HG02623 (cell line): ENCODE measurements around the gene STARD3.

Experiments used
- ATAC-seq: cut with Tn5 transposase; IDR thresholded peaks from one replicate; pipeline ENCODE4 v1.9.1; 2021; ENCODE audit warnings: moderate library complexity; ENCODE audit not compliant: unreplicated experiment

Gene STARD3

DNA sequence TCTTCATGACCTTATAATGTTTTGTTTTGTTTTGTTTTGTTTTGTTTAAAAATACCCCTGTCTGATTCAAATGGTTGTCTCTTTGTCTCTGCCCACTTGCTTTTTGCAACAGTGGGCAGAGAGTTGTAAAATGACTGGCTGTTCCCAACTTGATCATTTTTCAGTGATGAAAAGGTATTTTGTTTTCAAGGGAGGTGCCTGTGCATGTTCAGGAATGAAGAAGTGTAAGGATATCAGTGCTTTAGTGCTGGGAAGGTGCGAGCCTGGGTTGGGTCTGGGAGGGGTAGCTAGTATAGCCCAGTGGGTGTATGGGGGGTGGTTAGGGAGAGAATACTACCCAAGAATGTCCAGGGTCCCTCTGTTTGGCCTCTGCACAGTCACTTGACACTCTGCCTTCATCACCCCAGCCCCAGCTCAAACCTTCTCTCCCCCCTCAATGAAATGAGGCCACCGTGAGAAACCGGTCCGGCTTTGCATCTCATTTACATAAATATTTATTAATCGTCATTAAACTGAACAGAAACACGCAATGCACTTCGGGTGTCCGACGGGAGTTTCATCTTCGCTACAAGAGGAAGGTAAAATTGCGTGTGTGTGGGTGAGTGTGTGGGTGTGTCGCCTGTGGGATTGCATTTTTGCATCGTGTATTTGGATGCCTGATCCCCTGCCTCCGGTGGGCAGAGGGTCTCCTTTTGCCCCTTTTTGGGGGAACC lies 33.5 kb upstream of the STARD3 start:
- ATAC-seq, result no peak

DNA sequence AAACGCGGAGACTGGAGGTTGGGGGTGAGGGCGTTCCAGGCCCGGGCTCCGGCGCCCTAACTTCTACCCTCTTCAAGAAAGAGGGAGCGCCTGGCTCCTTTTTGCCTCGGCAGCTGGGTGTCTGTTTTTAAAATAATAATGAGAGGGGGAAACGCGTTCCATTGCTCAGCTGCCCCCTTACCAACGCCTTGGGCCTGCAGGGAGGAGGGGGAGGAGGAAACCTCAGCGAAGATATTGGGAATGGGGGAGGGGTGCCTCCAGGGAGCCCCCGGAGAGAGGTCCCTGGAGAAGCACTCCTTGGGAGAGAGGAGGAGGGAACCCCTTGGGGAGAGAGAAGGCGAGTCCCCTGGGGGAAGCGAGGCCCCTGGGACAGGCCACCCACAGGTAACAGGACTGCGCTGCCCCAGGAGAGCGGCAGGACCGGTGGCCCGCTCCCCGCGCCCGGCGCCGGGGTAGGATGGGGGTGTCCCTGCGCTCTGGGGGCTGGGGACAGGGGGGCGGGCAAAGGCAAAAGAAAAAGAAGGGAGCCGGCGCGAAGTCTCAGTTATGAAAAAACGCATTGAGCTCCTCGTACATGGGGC lies 31.9 kb upstream of the STARD3 start:
- no peak for ATAC-seq

DNA sequence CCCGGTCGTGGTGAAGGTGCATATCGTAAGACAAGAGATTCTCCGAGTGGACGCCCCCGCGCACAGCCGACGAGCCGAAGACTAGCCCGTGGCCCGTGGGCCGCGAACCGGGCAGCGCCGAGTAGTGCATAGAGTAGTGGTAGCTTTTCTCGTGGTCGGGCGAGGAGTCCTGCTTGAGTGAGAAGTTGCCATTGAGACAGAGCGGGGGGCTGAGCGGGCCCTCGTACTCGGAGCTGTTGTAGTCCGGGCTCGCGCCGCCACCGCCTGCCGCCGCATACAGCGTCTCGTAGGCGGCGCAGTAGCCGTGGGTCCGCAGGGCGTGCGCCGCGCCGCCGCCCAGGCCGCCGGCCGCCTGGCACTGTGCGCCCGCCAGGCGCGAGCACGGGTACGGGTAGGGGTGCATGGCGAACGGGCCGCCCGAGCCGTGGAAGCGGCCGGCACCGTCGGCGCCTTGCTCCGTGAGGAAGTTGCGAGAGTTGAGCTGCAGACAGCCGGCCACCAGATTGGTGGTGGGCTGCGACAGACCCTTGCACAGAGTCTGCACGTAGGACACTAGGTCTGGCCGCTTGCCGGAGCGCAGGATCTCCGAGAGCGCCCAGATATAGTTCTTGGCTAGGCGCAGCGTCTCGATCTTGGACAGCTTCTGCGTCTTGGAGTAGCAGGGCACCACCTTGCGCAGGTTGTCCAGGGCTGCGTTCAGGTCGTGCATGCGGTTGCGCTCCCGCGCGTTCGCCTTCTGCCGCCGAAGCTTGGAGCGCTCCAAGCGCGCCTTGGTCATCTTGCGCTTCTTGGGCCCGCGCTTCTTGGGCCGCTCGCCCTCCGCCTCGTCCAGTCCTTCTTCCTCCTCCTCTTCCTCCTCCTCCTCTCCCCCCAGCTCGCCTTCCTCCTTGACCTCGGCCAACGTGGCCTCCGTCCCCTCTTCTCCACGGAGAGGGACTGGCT lies 31.2 kb upstream of the STARD3 start:
- ATAC-seq, result no peak

DNA sequence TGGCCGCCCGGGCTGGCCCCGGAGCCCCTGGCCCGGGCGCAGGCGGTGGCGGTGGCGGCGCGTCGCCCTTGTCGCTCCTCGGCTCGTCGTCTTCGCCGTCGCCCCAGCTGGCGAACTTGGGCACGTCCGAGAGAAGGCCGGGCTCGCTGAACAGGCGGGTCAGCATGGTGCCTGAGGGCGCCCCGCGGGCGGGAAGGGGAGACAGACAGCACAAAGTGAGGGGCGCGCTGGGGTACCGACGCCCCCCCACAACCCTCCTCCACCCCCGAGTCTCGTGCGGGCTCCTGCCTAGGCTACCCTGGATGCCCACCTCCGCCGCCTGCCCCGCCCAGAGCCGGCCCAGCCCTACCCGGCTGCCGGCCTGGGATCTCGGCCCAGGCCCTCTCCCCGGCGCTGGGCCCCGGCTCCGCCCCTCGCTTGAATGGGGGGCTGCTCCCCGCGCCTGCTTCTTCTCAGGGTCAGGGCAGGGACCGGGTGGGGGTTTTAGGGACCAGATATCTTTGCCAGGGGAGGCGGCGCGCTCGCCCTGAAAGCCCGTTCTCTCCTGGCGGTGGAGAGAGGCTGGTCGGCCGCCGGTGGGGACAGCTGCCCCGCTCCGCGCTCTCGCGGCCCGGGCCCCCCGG lies 30.4 kb upstream of the STARD3 start:
- ATAC-seq, result no peak

DNA sequence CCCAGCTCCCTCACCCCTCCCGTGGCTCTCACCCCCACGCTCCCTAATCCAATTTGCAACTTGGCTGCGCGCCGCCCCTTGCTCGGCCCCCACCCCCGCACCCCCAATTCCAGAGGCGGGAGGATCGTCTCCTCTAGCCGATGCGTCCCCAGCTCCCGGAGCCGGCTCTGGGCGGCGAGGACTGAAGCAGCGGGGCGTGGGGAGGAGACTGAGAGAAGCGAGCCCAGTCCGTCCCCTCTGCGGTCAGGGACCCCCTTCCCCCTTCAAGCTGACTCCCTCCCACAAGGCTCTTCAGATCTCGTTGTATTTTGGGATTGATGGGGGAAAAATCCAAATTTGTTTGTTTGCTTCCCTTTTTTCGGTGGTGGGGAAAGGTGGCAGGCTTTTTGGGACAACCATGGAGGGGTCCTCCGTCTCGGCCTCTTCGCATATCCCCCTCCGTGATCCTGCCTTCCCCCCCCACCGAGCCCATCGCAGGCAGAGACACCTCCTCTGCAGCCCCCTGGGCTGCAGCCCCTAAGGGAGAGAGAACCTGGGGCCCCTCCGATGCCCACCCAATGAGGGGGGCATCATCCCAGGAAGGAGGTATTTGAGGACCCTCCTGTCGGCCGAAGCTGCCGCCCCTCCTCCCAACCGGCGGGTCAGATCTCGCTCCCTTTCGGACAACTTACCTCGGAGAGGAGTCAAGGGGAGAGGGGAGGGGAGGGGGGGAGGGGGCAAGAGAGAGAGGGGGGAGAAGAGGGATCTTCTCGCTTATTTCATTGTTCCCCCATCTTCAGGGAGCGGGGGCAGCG lies 29.7 kb upstream of the STARD3 start:
- ATAC-seq, result no peak

DNA sequence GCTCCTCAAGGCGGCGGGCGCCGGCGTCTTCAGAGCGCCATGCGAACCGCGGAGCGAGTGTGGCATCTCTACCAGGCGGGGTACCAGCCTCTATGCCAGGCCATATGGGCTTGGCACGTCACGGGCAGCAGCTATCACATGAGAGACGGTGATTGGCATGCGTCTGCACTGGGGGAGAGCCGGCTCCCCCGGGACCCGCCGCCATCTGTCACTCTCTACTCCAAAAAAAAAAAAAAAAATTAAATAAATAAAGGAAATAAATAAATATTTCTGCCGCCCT lies 29.2 kb upstream of the STARD3 start, which contains the start of gene NEUROD2:
TSS of gene NEUROD2 (minus strand) at position 70 of the 280 bp plus-strand sequence. CDS start 1,321 bp downstream, outside the sequence.
- no peak for ATAC-seq

DNA sequence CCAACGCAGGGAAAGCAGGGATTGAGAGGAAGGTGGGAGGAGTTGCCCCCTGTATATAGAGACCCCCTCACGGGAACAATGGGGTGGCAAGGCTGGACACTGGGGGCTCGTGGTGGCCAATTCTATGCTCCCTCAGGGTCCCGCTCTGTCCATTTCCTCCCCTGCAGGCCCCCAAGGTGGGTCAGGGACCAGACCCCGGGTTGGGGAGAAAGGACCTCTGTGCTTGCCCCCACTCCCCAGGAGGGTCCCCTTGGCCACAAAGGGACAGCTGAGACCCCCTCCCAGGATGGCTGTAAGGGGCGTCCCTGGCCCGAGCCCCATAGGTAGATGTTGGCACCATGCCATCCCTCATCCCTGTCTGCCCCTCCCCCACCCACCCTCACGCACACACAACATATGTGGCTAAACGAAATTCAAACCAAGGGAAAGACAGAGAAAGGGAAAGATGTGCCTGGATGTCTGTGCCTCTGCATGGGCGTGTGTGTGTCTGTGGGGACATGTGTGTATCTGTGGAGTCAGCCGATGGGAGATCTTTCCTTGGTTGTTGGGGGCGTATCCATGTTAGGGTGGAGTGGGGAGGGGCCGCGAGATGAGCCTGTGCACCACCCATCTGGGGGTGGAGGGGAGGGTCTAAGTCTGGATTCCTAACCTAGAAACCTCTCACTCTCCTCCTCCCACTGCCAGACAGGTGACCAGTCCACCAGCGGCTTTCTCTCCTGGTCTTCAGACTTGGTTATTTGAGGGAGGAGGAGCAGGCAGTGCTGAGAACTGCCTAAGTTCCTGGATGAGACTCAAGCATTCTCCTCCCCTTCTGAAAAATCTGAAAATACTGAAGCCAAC lies 28.6 kb upstream of the STARD3 start:
- ATAC-seq, result no peak

DNA sequence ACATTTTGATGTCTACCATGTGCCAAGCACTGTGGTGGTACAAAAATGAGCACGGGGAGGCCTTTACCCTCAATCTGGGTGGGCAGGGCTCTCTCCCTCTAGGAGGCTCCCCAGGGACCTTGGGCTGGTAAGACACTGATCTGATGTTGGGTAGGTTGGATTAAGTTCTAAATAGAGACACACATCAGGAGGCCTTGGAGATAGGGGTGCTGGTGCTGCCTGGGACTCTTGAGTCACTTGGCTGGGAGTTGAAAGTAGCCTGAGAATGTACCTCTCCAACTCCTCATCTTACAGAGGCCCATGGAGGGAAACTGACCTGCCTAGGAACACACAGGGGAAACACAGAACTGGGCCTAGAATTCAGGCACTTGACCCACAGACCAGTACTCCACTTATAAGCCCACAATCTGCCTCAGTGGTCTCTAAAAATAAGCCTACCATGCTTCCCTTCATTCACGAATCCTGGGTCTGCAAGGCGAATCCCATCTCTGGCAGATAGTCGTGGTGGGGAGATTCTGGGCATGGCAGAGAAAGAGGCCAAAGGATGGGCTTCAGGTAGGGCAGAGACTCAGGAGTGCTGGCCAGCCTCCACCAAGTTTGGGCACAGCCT lies 27.4 kb upstream of the STARD3 start:
- no peak for ATAC-seq

DNA sequence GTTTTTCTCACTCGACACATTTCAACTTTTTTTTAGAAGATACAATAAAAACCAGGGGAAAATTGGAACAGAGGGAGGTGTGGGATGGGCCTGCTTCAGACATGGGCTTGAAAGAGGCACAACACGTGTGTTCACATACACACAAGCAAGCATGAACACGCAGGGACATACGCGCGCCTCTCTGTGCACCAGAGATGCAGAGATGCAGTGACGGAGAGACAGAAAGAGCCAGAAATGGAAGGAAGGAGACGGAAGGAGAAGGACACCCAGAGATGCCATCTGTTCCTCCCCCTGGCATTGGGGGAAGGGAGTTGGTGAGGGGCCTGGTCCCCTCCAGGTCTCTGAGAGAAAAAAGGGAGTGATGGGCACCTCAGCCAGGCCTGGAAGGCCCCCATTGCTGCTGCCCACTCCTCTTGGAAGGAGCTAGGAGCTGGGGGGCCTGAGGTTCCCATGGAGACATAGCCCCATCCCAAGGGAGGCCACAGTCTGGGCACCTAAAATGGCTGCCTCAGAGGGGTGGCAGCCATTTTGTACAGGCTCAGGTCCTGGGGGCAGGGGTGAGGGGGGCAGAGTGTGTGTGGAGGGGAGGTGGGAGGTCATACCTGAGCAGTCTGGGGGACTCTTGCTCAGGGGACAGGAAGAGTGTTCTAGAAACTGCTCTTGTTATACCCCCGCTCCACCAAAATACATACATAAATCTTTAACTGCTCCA lies 25.4 kb upstream of the STARD3 start:
- no peak for ATAC-seq

DNA sequence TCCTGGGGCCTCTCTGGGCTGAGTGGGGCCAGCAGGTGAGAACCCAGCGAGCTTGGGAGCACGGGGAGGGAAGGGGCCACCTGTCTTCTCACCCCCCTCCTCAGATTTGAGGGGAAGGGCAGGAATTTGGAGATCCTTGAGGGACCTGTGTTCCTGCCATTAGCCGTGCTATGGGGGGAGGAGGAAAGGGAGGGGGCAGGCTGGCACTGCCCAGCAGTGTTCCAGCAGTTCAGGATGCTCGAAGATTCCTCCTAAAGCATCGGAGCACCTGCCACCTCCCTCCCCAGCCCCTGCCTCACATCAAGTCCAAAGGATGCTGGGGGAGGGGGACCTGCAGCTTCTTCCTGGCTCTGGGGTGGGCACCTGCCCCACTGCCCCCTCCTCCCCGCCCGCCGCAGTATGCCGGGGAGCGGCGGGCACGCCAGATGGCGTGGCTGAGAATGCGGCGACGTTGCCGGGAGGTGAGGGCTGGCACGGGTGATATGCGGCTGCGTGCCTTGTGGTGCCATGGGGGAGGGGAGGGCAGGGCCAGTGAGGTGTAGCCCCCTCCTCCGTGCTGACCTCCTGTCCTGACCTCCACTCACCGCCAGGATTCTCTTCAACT lies 24.6 kb upstream of the STARD3 start:
- ATAC-seq, result no peak

DNA sequence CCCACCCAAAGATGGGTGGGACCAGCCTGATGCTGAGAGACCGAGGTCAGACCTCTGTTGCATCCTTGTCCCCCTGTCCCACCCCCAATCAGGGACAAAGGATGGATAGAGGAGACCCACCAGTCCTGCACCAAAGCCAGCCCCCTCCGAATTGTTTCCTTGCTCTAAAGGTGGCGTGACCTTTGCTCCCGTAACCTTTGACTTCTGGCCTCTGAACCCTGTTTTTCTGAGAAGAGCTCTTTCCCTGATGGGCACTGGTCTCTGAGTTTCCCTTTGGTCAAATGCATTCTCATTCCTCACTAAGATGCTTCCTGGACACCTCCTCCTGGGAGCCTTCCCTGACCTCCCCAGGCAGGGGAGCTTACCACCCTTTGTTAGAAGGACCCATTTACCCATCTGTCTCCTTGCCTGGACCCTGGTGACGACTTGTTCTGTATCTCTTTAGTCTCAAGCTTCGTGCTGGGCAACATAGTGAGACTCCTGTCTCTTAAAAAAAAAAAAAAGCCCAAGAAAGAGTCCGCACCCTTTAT lies 23.9 kb upstream of the STARD3 start:
- ATAC-seq, result no peak

DNA sequence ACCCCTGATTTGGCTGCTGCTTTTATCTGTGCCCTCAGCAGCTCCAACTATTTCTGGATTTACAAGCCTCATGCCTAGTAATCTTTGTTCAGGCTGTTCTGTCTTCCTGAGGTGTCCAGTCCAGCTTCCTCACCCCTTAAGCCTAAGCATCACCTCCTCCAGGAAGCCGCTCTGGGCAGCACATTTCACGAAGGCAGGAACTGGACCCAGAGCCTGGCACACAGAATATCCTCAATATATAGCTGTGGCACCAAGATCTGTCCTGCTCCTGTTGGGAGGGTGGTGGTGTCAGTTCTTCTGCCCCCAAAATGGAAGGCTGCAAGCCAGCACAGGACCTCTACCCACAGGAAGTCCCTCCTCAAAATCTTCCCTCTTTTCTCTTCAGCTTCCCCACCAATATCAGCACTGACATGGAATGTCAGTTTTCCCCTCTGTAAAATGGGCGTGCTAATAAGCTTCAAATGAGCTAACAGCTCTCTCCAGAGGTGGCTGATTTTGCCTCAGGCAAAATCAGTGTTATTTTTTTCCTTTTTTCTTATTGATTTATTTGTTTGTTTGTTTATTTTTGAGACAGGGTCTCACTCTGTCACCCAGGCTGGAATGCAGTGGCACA lies 22.3 kb upstream of the STARD3 start:
- ATAC-seq, result no peak

DNA sequence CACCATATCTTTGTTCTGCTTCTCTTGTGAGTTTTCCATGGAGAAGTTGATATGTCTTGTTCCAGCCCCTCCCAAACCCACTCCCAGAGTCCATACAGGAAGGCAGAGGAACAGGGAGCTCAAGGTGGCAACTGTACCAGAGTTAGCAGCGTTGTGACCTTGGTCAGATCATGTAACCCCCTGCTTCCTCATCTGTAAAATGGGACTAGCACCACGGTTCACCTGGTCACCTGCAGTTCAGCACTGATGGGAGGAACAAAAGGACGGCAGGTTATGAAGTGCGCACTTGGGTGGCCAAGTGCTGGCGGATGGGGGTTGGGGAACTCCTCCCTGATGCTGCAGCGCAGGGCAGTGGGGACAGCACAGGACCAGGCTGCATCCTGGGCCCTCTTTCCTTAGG lies 21.5 kb upstream of the STARD3 start:
- no peak for ATAC-seq

DNA sequence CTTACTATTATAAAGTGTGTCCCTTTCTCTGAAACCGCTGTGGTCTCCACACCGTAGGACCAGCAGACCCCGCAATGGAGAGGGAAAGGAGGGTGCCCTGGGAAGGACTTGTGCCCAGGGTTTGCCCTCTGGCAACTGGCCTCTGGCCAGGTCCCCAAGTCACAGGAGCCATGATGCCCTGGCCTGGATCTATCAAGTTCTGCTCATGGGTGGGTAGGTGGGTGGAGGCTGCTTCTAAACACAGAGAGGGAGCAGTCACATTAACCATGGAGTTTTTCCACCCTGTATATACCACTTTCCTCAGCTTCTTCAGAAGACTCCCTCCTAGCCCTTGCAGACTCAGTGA lies 19.9 kb upstream of the STARD3 start:
- no peak for ATAC-seq

DNA sequence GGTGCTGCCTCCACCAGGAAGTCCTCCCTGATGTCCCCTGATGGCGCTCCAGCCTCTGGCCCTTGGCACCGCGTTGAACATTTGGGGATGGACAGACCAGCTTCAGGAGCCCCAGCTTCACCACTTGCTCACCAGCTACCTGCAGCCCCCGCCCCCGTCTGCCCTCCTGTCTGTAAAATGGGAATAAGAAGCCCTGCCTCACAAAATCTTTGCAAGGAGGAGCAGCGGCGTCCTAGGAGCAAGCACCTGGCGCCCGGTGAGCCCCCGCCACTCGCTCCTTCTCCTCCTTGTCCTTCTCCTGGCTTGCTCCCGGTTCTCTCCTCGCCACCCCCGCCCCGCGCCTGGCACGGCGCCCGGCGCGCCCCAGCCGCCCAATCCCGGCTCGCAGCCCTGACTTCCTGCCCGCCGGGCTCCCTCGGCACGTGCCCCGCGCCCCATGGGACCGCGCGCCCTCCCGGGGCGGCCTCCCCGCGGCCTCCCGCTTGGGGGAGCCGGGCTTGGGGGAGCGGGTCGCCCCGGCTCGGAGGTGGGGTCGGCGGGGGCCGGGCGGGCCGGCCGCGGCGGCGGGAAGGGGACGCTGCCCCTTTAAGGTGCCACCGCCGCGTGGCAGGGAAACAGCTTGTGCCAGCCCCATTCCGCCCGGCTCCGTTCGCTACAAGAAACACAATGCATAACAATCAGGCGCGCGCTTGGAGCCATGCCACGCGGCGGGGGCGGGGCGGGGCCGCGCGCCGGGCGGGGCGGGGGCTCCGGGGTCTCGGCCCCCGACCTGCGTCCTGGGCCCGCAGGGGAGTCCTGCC lies 19.3 kb upstream of the STARD3 start:
- no peak for ATAC-seq

DNA sequence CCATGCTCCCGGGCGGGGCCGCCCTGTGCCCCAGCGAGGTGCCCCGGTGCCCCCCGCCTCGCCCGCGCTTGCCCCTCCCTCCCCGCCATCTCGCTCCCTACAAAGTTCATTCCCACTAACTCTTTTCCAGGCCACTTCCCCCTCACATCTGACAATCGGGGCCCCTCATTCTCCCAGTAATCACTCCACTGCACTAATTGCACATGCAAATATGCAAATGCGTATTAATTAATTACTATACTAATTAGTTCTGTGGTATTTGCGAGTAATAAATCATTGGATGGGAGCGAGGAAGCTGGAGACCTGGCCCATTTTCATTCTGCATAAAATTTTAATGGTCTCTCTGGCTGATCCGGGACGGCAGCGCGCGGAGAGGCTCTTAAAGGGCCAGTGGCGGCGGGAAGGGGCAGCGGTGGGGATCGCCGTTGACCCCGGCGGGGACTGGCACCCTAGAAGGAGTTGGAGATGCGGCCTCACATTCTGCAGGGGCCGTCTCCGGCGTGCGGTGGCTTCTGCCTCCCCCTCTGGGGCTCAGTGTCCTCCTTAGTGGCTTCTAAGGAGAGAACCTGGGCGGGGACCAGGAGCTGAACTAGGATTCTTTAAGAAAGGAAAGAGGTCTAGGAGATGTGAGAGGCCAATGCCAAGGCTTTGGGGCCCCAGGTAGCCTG lies 18.6 kb upstream of the STARD3 start:
- no peak for ATAC-seq
